Activated naive CD4-positive, alpha-beta T cell treated with Interleukin-2 at 50 U/mL for 16 hours (primary cell): ENCODE data around the gene FADS2.

Experiments used
- DNase-seq: peaks from one replicate; pipeline ENCODE4 v3.0.0-alpha.2; 2020

FADS2 gene

GRCh38 chr11:61850687-61851086, 22.6 kb downstream of the FADS2 start:
- DNase-seq = no peak

DNA sequence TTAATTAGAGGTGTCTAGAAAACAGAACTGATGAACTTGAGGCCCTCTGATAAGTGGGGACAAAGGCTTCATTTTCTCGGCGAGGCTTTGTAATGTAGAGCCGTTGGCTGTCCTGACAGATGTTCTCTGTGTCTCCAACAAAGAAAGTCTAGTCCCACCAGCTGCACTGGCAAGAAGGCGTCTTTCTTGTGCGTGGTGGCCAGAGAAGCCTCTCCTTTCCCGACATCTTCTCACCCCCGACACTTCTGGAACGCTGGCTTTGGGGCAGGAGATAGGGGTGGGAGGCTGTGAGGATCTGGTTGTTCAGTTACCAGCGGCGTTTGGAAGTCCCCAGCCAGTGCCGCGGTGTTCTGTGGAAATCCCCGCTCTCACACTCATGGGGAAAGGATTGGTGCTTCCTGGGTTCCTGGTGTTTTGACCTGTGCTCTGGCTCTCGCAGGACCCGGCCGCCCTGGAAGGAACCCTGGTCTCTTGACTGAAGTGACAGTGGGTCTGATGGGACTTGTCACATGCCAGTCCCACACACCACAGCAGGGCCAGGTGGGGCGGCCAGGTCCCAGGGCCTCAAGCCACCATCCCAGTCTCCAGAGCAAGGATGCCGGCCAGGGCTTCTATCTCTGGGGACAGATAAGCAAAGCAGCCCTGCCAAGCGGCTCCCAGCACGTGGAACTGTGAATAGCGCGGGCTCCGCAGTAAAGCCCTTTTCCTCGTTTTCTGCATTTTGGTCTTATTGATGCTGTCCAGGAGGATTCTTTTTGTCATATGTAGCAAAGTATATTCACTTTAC, 23.2 kb downstream of the FADS2 start:
- DNase-seq = no peak

DNA sequence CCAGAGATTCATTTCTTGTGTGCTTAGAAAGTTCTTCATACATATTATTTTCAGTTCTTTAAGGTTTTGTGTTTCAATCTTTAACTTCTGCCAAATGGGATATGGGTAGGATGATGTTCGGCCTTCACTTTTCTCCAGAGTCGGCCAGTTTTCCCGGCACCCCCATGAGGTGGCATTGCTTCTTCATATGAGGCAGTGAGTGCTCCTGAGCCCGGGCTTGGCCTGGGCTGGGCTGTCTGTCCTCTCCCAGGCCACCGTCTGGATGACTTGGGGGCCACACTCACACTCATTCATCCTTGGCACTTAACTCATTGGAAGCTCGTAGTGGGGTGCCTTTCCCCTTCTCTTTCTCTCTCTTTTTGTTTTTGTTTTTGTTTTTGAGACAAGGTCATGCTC, 23.8 kb downstream of the FADS2 start:
- DNase-seq = no peak

DNA sequence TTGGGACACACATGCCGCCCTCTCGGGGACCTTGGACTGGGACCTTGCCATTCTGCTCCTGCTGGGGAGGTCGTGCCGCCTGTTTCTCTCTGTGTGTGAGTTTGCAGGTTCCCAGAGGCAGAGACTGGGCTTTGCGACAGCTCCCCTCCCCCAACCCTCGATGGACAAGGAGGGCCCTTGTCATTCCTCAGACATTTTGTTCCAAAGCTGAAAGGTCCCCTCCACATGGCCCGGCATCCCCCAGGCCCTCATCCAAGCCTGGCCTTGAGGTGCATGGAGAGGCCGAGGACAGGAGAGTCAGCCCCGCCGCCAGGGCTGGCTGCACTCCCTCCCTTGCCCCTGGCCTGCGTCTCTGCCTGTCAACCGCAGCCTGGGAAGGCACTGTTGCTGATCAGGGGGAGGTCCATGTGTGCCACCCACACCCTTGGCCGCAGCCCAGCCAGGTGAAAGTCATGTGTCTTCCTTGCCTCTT, 25.6 kb downstream of the FADS2 start:
- no peak for DNase-seq

DNA sequence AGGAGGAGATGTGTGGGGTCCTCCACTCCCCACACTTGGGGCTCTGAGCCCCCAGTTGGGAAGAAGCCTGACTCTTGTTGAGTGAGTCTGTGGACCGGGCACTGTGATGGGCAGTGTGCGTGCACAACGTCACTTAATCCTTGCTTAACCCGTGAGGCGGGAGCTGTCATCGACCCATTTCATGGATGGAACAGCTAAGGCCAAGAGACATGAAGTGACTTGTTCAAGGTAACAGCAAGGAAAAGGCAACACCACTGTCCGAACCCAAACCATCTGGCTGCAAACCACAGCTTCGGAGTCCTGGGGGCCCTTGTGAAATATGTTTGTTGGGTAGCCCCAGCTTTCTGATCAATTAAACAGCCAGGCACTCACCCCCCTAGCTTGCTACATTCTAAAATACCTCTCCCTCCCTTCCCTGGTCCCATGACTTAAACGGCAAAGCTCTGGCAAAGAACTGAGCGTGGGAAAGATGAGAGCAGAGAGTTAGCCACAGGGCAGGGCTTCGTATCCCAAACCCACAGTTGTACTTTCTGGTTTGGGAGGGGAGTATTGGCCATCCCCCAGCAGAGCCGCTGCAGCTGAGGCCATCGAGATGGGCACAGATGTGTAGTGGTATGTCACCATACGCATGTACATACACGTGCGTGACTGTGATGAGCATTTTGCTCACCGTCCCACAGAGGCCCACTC, 26.3 kb downstream of the FADS2 start:
- no peak for DNase-seq

DNA sequence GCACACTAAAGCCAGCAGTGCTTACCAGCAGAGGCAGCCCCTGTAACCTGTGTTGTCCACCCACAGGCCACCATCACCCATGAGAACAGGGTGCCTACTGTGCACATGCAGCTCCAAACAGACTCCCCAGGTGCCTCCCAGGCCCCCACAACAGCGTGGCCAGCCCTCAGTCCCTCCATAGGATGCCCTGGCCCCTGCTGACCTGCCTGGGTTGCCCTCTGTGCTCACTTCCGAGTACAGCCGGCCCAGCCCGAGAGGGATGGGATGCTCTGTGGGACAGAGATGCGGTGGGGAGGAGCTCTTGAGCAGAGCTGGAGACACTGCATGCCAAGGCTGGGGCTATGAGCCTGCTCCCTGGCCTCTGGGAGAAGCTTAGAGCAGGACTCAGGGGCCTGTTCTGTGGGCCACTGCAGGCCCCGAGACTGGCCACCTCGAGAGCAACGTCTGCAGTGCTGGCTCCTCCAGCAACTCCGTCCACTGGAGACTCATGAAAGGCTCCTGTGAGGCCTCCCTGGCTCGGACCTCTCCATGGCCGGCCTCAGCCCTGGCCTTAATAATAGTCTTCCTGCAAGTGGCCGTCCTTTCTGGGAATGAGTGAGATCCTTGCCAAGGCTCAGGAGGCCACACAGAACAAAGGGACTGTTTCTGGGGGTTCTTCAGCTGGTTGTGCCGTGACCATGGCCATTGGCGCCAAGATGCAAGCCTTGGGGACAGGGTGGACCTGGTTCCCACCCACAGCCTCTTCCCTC, 27.0 kb downstream of the FADS2 start:
- no peak for DNase-seq

DNA sequence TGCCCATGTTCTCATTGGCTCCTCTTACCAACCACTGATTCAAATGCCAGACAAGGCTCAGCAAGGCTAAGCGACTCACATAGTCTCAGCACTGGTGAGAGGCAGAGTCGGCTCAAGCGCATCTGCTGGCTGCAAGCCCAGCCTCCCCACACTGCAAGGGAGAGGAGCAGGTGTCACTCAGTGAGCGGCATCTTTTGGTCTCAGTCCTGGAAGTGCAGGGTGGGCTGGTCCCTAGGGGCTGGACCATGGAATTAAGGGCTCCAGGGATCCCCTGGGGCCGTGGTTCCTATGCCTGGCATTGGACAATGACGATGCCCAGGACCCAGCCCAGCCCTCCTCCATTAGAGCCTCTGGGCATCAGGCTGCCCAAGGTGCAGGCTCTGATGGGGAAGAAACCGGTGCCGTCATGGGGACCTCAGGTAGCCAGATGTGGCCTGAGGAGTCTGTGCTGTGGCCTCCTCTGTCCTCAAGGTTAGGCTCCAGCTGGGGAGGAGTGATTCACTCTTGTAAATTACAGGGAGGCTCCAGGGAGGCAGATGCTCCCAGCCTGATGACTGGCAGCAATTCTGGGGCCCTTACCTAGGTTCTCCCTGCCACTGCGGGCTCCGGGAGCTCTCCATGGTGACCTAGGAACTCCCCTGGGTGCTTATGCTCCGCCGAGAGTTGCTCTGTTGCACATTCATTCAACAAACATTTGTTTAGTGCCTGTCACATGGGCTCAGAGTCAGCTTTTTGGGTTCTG, 28.0 kb downstream of the FADS2 start:
- no peak for DNase-seq

DNA sequence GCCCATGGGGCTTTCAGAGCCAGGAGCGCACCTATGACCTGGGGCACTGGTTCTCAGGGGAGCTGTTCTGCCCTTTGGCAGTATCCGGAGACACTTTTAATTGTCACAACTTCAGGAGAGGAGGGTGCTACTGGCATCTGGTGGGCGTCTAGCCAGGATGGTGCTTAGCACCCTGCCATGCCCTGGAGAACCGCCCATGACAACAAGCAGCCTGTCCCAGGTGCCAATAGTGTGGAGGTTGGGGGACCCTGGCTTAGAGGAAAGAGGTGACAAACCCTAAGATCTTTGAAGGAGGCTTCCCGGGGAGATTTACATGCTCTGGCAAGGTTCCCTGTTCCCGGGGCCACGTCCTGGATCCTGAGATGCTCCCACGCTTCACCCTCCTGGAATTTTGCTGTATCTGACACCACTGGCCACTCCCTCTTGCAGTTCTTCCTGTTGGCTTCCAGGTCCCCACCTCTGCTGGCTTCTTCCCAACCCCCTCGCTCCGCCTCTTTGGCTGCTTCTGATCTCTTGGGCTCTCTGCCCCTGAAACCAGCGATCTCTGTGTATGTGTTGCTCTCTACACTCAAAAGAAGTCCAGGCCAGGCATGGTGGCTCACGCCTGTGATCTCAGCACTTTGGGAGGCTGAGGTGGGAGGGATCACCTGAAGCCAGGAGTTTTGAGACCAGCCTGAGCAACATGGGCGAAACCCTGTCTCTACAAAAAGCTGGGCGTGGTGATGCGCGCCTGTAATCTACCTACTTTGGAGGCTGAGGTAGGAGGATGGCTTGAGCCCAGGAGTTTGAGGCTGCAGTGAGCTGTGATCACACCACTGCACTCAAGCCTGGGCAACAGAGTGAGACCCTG, 32.2 kb downstream of the FADS2 start:
- no peak for DNase-seq

GRCh38 chr11:61861634-61862033, 33.5 kb downstream of the FADS2 start:
- DNase-seq = no peak

- DNase-seq = no peak
Observed at GRCh38 chr11:61862714-61863547, 34.8 kb downstream of the FADS2 start.

- DNase-seq = no peak
Observed at GRCh38 chr11:61863548-61864081, 35.5 kb downstream of the FADS2 start.

GRCh38 chr11:61864814-61865775, 37.0 kb downstream of the FADS2 start:
- no peak for DNase-seq

DNA sequence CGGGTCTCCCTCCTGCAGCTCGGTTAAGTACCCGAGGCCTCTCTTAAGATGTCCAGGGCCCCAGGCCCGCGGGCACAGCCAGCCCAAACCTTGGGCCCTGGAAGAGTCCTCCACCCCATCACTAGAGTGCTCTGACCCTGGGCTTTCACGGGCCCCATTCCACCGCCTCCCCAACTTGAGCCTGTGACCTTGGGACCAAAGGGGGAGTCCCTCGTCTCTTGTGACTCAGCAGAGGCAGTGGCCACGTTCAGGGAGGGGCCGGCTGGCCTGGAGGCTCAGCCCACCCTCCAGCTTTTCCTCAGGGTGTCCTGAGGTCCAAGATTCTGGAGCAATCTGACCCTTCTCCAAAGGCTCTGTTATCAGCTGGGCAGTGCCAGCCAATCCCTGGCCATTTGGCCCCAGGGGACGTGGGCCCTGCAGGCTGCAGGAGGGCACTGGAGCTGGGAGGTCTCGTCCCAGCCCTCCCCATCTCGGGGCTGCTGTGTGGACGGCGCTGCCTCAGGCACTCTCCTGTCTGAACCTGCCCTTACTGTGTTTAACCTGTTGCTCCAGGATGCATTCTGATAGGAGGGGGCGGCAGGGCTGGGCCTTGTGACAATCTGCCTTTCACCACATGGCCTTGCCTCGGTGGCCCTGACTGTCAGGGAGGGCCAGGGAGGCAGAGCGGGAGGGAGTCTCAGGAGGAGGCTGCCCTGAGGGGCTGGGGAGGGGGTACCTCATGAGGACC, 38.3 kb downstream of the FADS2 start:
- no peak for DNase-seq

- no peak for DNase-seq
Observed at GRCh38 chr11:61866958-61867343, 38.9 kb downstream of the FADS2 start.

DNA sequence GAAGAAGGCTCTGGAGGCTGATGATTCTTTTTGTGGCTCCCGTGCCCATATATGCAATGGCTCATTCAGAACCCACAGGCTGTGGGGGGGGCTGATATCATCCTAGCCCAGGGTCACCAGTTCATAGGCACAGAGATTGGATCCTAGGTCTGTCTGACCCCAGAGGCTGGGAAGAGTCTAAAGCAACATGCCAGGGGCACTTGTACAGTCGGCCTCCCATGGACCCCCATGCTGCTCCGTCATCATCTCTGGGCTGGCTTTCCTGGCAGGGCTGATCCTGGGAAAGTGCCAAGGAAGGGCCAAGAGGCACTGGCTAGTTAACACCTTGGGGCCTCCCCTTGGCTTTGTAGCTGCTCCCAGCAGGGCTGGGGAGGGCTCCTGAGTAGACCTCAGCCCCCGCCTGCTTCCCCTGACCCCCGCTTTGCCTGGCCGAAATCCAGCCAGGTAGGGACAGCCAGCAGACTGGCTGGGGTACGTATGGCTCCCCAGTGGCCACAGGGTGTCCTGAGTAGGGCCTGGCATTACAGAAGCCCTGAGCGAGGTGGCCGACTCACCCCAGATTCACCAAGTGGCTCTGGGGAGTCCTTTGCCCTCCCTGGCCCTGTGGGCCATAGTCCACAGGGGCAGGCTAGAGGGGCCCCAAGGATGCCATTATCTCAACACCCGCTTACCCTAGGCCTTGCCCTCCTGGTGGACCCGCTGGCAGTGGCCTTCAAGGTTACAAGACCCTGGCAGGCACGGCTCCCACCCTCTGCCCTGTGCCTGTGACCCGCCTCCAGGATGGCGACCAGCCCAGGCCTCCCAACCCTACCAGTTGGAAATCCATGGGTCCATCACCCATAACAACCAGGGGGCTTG, 40.7 kb downstream of the FADS2 start:
- DNase-seq = no peak

GRCh38 chr11:61869429-61869707, 41.3 kb downstream of the FADS2 start:
- DNase-seq = no peak

DNA sequence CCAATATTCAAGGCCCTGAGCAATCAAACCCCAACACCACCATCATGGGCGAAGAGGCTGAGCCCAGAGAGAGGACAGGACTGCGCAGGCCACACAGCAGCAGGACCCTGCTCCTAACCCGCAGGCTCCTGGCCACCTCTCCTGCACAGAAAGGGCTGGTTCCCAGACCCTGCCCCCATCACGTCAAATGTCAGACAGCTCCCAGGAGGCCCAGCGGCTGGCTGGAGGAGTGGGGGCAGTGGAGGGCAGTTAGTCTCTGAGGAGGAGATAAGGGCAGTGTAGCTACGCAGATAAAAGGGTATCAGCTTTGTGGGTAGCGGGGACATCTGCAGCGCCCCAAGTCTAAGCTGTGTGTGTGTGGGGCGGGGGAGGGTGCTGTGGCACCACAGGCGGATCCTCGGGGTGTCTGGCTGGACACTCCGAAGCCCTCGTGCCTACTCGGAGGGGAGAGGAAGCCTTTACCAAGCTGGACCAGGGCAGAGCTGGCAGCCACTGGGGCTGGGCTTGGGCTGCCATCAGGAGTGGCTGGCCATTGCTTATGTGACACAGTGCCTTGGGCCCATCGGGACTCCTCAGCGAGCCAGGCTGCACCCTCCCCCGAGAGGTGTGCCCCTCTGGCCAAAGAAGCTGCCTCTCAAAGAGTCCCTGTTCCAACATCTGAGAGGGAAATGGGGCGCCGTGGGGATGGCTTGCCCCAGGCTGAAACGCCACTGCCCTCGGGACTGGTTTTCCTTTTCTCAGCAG, 41.8 kb downstream of the FADS2 start:
- no peak for DNase-seq
